Mesenchymal stem cell (in vitro differentiated cells and primary cell): ENCODE measurements around the gene NAALADL2.
A peak's percentile ranks its signal among the peaks of the same experiment; 100 is the strongest.

Source experiments
- DNase-seq: peaks from one replicate; pipeline ENCODE4 v3.0.0-alpha.2; 2013
- H2AFZ ChIP-seq: one replicate; pipeline ENCODE4 v1.6.1; 2013; ENCODE audit warnings: low read depth, mild to moderate bottlenecking, control low read depth, inconsistent platforms, low read length, moderate library complexity
- H2AK5ac ChIP-seq: 2 replicates; pipeline ENCODE4 v1.6.1; 2013; ENCODE audit warnings: low read length, moderate library complexity, mild to moderate bottlenecking, inconsistent platforms; ENCODE audit not compliant: severe bottlenecking
- H2BK120ac ChIP-seq: one replicate; pipeline ENCODE4 v1.6.1; 2013; ENCODE audit warnings: low read depth, mild to moderate bottlenecking, inconsistent platforms, low read length, moderate library complexity
- H2BK12ac ChIP-seq, 2 experiments: one replicate each; pipeline ENCODE4 v1.6.1; 2013; ENCODE audit warnings: inconsistent platforms in 2 of 2, low read length in 2 of 2, mild to moderate bottlenecking in 2 of 2, moderate library complexity in 2 of 2, control low read depth in 1 of 2
- H2BK15ac ChIP-seq: one replicate; pipeline ENCODE4 v1.6.1; 2013; ENCODE audit warnings: mild to moderate bottlenecking, low read depth, inconsistent platforms; ENCODE audit not compliant: poor library complexity, severe bottlenecking
- H2BK5ac ChIP-seq: 2 replicates; pipeline ENCODE4 v1.6.1; 2013; ENCODE audit warnings: low read depth, mild to moderate bottlenecking, low read length, control low read depth, inconsistent platforms; ENCODE audit not compliant: poor library complexity, severe bottlenecking
- H3K14ac ChIP-seq, 2 experiments: one replicate each; pipeline ENCODE4 v1.6.1; 2013; ENCODE audit warnings: inconsistent platforms in 2 of 2, low read length in 2 of 2, control low read depth in 1 of 2, mild to moderate bottlenecking in 1 of 2, moderate library complexity in 1 of 2
- H3K18ac ChIP-seq, 2 experiments: one replicate each; pipeline ENCODE4 v1.6.1; 2013; ENCODE audit warnings: inconsistent platforms in 2 of 2, low read length in 2 of 2, control low read depth in 1 of 2, low read depth in 1 of 2, mild to moderate bottlenecking in 1 of 2
- H3K23ac ChIP-seq, 2 experiments: one replicate each; pipeline ENCODE4 v1.6.1; 2013; ENCODE audit warnings: inconsistent platforms in 2 of 2, low read length in 2 of 2, mild to moderate bottlenecking in 2 of 2, moderate library complexity in 2 of 2, control low read depth in 1 of 2
- H3K27ac ChIP-seq: 2 replicates; pipeline ENCODE4 v1.5.1; 2013; ENCODE audit warnings: mild to moderate bottlenecking, moderate library complexity, low read length, control low read depth, inconsistent platforms; ENCODE audit not compliant: poor library complexity, severe bottlenecking
- H3K27me3 ChIP-seq, 2 experiments: 2 replicates each; pipeline versions ENCODE4 v1.6.1 to v1.7.0; 2013; ENCODE audit warnings: low read length in 2 of 2, mild to moderate bottlenecking in 2 of 2, moderate library complexity in 2 of 2, control low read depth in 1 of 2, inconsistent platforms in 1 of 2; ENCODE audit not compliant: control insufficient read depth in 1 of 2, insufficient read depth in 1 of 2
- H3K36me3 ChIP-seq, 2 experiments: 2 replicates each; pipeline versions ENCODE4 v1.6.1 to v1.7.0; 2013; ENCODE audit warnings: low read length in 2 of 2, control low read depth in 1 of 2, inconsistent platforms in 1 of 2, low read depth in 1 of 2, mild to moderate bottlenecking in 1 of 2; ENCODE audit not compliant: insufficient read depth in 2 of 2, control insufficient read depth in 1 of 2
- H3K4ac ChIP-seq, 2 experiments: one replicate each; pipeline ENCODE4 v1.6.1; 2013; ENCODE audit warnings: inconsistent platforms in 2 of 2, low read length in 2 of 2, mild to moderate bottlenecking in 2 of 2, moderate library complexity in 2 of 2, control low read depth in 1 of 2, low read depth in 1 of 2
- H3K4me1 ChIP-seq: 2 replicates; pipeline ENCODE4 v1.6.1; 2013; ENCODE audit warnings: low read depth, low read length, control low read depth; ENCODE audit not compliant: control insufficient read depth, insufficient read depth
- H3K4me2 ChIP-seq: 2 replicates; pipeline ENCODE4 v1.6.1; 2013; ENCODE audit warnings: low read length, mild to moderate bottlenecking, inconsistent platforms; ENCODE audit not compliant: poor library complexity, severe bottlenecking
- H3K4me3 ChIP-seq, 2 experiments: 2 replicates each; pipeline versions ENCODE4 v1.5.1 to v1.7.0; 2013; ENCODE audit warnings: low read length in 2 of 2, mild to moderate bottlenecking in 2 of 2, control low read depth in 1 of 2, low read depth in 1 of 2; ENCODE audit not compliant: insufficient read depth in 1 of 2
- H3K79me1 ChIP-seq: replicated peaks from 2 replicates; pipeline ENCODE4 v1.6.1; 2013; ENCODE audit warnings: mild to moderate bottlenecking, control low read depth, low read length, inconsistent platforms; ENCODE audit not compliant: poor library complexity, severe bottlenecking
- H3K9ac ChIP-seq: 2 replicates; pipeline ENCODE4 v1.7.0; 2013; ENCODE audit warnings: mild to moderate bottlenecking, low read length, moderate library complexity
- H3K9me3 ChIP-seq: 2 replicates; pipeline ENCODE4 v1.7.0; 2013; ENCODE audit warnings: mild to moderate bottlenecking, low read length; ENCODE audit not compliant: control insufficient read depth
- H4K8ac ChIP-seq: one replicate; pipeline ENCODE4 v1.6.1; 2013; ENCODE audit warnings: inconsistent platforms, mild to moderate bottlenecking, low read length, moderate library complexity
- H4K91ac ChIP-seq: one replicate; pipeline ENCODE4 v1.6.1; 2013; ENCODE audit warnings: mild to moderate bottlenecking, low read length, inconsistent platforms
- WGBS: methylation state at CpG from one replicate; pipeline ENCODE4 v1.1.7; 2013; ENCODE audit warnings: mixed read lengths; 5-methylcytosine and 5-hydroxymethylcytosine counted together

NAALADL2 gene

GRCh38 chr3:175554801-175555200, 695.7 kb downstream of the NAALADL2 start:
- no peak overlapping the region for H4K8ac ChIP-seq
- H3K4me1 ChIP-seq = no peaks in the 10 kb centered on the region
- H3K14ac ChIP-seq = no peak overlapping the region
- no peak overlapping the region for H2BK15ac ChIP-seq
- H3K4me2 ChIP-seq = no peak overlapping the region
- no peaks in the 10 kb centered on the region for H3K36me3 ChIP-seq
- no peak overlapping the region for H2BK12ac ChIP-seq
- no peak overlapping the region for H3K4ac ChIP-seq
- DNase-seq = no peak
- H2BK5ac ChIP-seq = no peak overlapping the region
- no peaks in the 10 kb centered on the region for H3K79me1 ChIP-seq
- no peak overlapping the region for H3K9ac ChIP-seq
- no peaks in the 10 kb centered on the region for H3K27me3 ChIP-seq
- no peak overlapping the region for H3K4me3 ChIP-seq
- H2AFZ ChIP-seq = no peak overlapping the region
- H4K91ac ChIP-seq = no peak overlapping the region
- H3K27ac ChIP-seq = no peak overlapping the region
- H2AK5ac ChIP-seq = no peak overlapping the region
- H2BK120ac ChIP-seq = no peak overlapping the region
- no peak overlapping the region for H3K23ac ChIP-seq
- H3K9me3 ChIP-seq = peaks cover 5% of the 10 kb centered on the region
- no peak overlapping the region for H3K18ac ChIP-seq

- no peaks in the 10 kb centered on the region for H3K4me1 ChIP-seq
- no peak overlapping the region for H2AFZ ChIP-seq
- WGBS = 100% methylated on average over 1 of the region's 1 CpG
- H2BK120ac ChIP-seq = no peak overlapping the region
- H3K36me3 ChIP-seq = no peaks in the 10 kb centered on the region
- H3K9ac ChIP-seq = no peak overlapping the region
- H3K4ac ChIP-seq = no peak overlapping the region
- no peak for DNase-seq
- no peak overlapping the region for H2AK5ac ChIP-seq
- H3K27me3 ChIP-seq = no peaks in the 10 kb centered on the region
- H2BK5ac ChIP-seq = no peak overlapping the region
- no peak overlapping the region for H3K4me2 ChIP-seq
- no peak overlapping the region for H3K14ac ChIP-seq
- no peak overlapping the region for H3K27ac ChIP-seq
- H3K18ac ChIP-seq = no peak overlapping the region
- no peak overlapping the region for H4K91ac ChIP-seq
- H3K9me3 ChIP-seq = peaks cover 5% of the 10 kb centered on the region
- no peaks in the 10 kb centered on the region for H3K79me1 ChIP-seq
- no peak overlapping the region for H4K8ac ChIP-seq
- no peak overlapping the region for H2BK15ac ChIP-seq
- H3K4me3 ChIP-seq = no peak overlapping the region
- no peak overlapping the region for H2BK12ac ChIP-seq
- no peak overlapping the region for H3K23ac ChIP-seq
Observed at GRCh38 chr3:175558261-175558660, 699.1 kb downstream of the NAALADL2 start.

GRCh38 chr3:175564363-175564762, 705.2 kb downstream of the NAALADL2 start:
- no peak overlapping the region for H2BK12ac ChIP-seq
- H2AK5ac ChIP-seq = no peak overlapping the region
- H3K4me2 ChIP-seq = no peak overlapping the region
- H3K79me1 ChIP-seq = no peaks in the 10 kb centered on the region
- no peak overlapping the region for H2BK5ac ChIP-seq
- H3K9me3 ChIP-seq = no peaks in the 10 kb centered on the region
- DNase-seq = peak; percentile 11
- no peak overlapping the region for H4K91ac ChIP-seq
- H3K4ac ChIP-seq = no peak overlapping the region
- no peaks in the 10 kb centered on the region for H3K27me3 ChIP-seq
- H4K8ac ChIP-seq = no peak overlapping the region
- no peak overlapping the region for H2BK120ac ChIP-seq
- H3K14ac ChIP-seq = no peak overlapping the region
- H2BK15ac ChIP-seq = no peak overlapping the region
- no peak overlapping the region for H2AFZ ChIP-seq
- no peak overlapping the region for H3K27ac ChIP-seq
- H3K4me3 ChIP-seq = no peak overlapping the region
- H3K23ac ChIP-seq = no peak overlapping the region
- H3K36me3 ChIP-seq = no peaks in the 10 kb centered on the region
- H3K18ac ChIP-seq = no peak overlapping the region
- H3K4me1 ChIP-seq = no peaks in the 10 kb centered on the region
- no peak overlapping the region for H3K9ac ChIP-seq

GRCh38 chr3:175571096-175571495, 712.0 kb downstream of the NAALADL2 start:
- DNase-seq = no peak
- no peaks in the 10 kb centered on the region for H3K27me3 ChIP-seq
- H3K18ac ChIP-seq = no peak overlapping the region
- H2BK5ac ChIP-seq = no peak overlapping the region
- no peak overlapping the region for H2AFZ ChIP-seq
- H3K36me3 ChIP-seq = no peaks in the 10 kb centered on the region
- no peak overlapping the region for H4K91ac ChIP-seq
- no peak overlapping the region for H3K4ac ChIP-seq
- H3K9ac ChIP-seq = no peak overlapping the region
- no peaks in the 10 kb centered on the region for H3K79me1 ChIP-seq
- no peak overlapping the region for H2BK120ac ChIP-seq
- no peak overlapping the region for H2AK5ac ChIP-seq
- H3K4me3 ChIP-seq = no peak overlapping the region
- no peak overlapping the region for H4K8ac ChIP-seq
- H2BK15ac ChIP-seq = no peak overlapping the region
- H3K4me2 ChIP-seq = no peak overlapping the region
- H2BK12ac ChIP-seq = no peak overlapping the region
- no peaks in the 10 kb centered on the region for H3K9me3 ChIP-seq
- H3K27ac ChIP-seq = no peak overlapping the region
- no peaks in the 10 kb centered on the region for H3K4me1 ChIP-seq
- H3K23ac ChIP-seq = no peak overlapping the region
- H3K14ac ChIP-seq = no peak overlapping the region
